ENCODE data around the gene TSPAN9. TPM values are rescaled to one million over a fixed set of nuclear protein-coding genes. Genes with fewer than 3 reads are reported as not detected.

Gene TSPAN9
- 1 to 10 TPM in 1 of 2 donors, under 1 TPM in 1; 0.65 to 2.7 TPM for total RNA-seq

- H3K9me3 Mint-ChIP-seq = no peaks in the 10 kb centered on the region
- no peak within 1 kb of the TSS for H3K27ac Mint-ChIP-seq
- peak; percentile 89 for ATAC-seq (replicated peaks)
Measured at GRCh38 chr12:3076730-3077571, at the start of gene TSPAN9. TSPAN9 (plus strand) TSS chr12:3077379; CDS start chr12:3201194, 123,815 bp downstream.

GRCh38 chr12:3028108-3028507, 49.1 kb upstream of the TSPAN9 start:
- no peak overlapping the region for H3K27ac Mint-ChIP-seq
- no peaks in the 10 kb centered on the region for H3K4me1 Mint-ChIP-seq
- no peaks in the 10 kb centered on the region for H3K9me3 Mint-ChIP-seq
- H3K4me3 Mint-ChIP-seq = no peak overlapping the region
- peaks cover 3% of the 10 kb centered on the region for H3K27me3 Mint-ChIP-seq
- ATAC-seq (replicated peaks) = no peak
- H3K36me3 Mint-ChIP-seq (ENCODE audit: low read depth) = no peaks in the 10 kb centered on the region

More at GRCh38 chr12:3076730-3077571, at the start of gene TSPAN9:
- H3K4me1 Mint-ChIP-seq = no peaks in the 10 kb centered on the region
- peak within 1 kb of the TSS; percentile 65 for H3K4me3 Mint-ChIP-seq
- no peaks in the 10 kb centered on the region for H3K36me3 Mint-ChIP-seq (ENCODE audit: low read depth)
- H3K27me3 Mint-ChIP-seq = peaks cover 4% of the 10 kb centered on the region

- no peaks in the 10 kb centered on the region for H3K4me1 Mint-ChIP-seq
- no peaks in the 10 kb centered on the region for H3K36me3 Mint-ChIP-seq (ENCODE audit: low read depth)
- no peak for ATAC-seq (replicated peaks)
- H3K4me3 Mint-ChIP-seq = no peak overlapping the region
- no peaks in the 10 kb centered on the region for H3K9me3 Mint-ChIP-seq
- H3K27ac Mint-ChIP-seq = no peak overlapping the region
- peaks cover 11% of the 10 kb centered on the region for H3K27me3 Mint-ChIP-seq
Measured at GRCh38 chr12:3030821-3031429, 46.3 kb upstream of the TSPAN9 start.

- H3K4me1 Mint-ChIP-seq = no peaks in the 10 kb centered on the region
- no peaks in the 10 kb centered on the region for H3K9me3 Mint-ChIP-seq
- no peak for ATAC-seq (replicated peaks)
- H3K4me3 Mint-ChIP-seq = no peak overlapping the region
- peaks cover 11% of the 10 kb centered on the region for H3K27me3 Mint-ChIP-seq
- H3K36me3 Mint-ChIP-seq (ENCODE audit: low read depth) = no peaks in the 10 kb centered on the region
- no peak overlapping the region for H3K27ac Mint-ChIP-seq
Measured at GRCh38 chr12:3032161-3032560, 45.0 kb upstream of the TSPAN9 start.

GRCh38 chr12:3032770-3033538, 44.2 kb upstream of the TSPAN9 start:
- no peak for ATAC-seq (replicated peaks)

GRCh38 chr12:3033539-3033867, 43.7 kb upstream of the TSPAN9 start:
- Mint-ChIP-seq H3K4me3 (no peak overlapping the region), H3K27me3 (peaks cover 11% of the 10 kb centered on the region)

More at GRCh38 chr12:3032770-3033538, 44.2 kb upstream of the TSPAN9 start:
- no peaks in the 10 kb centered on the region for H3K4me1 Mint-ChIP-seq
- H3K4me3 Mint-ChIP-seq = no peak overlapping the region
- H3K27ac Mint-ChIP-seq = no peak overlapping the region
- no peaks in the 10 kb centered on the region for H3K9me3 Mint-ChIP-seq
- H3K27me3 Mint-ChIP-seq = peaks cover 11% of the 10 kb centered on the region
- H3K36me3 Mint-ChIP-seq (ENCODE audit: low read depth) = no peaks in the 10 kb centered on the region

GRCh38 chr12:3034067-3034750, 43.0 kb upstream of the TSPAN9 start:
- H3K4me1 Mint-ChIP-seq = no peaks in the 10 kb centered on the region
- H3K27ac Mint-ChIP-seq = no peak overlapping the region

More at GRCh38 chr12:3033539-3033867, 43.7 kb upstream of the TSPAN9 start:
- Mint-ChIP-seq H3K4me1 (no peaks in the 10 kb centered on the region), H3K9me3 (no peaks in the 10 kb centered on the region), H3K27ac (no peak overlapping the region), H3K36me3 (ENCODE audit: low read depth) (no peaks in the 10 kb centered on the region)
- no peak for ATAC-seq (replicated peaks)

GRCh38 chr12:3035171-3035570, 42.0 kb upstream of the TSPAN9 start:
- no peaks in the 10 kb centered on the region for H3K9me3 Mint-ChIP-seq
- H3K27ac Mint-ChIP-seq = no peak overlapping the region
- H3K4me1 Mint-ChIP-seq = no peaks in the 10 kb centered on the region
- peaks cover 13% of the 10 kb centered on the region for H3K27me3 Mint-ChIP-seq
- H3K36me3 Mint-ChIP-seq (ENCODE audit: low read depth) = no peaks in the 10 kb centered on the region
- ATAC-seq (replicated peaks) = no peak
- H3K4me3 Mint-ChIP-seq = no peak overlapping the region

More at GRCh38 chr12:3034067-3034750, 43.0 kb upstream of the TSPAN9 start:
- peaks cover 11% of the 10 kb centered on the region for H3K27me3 Mint-ChIP-seq
- H3K4me3 Mint-ChIP-seq = no peak overlapping the region
- ATAC-seq (replicated peaks) = peak; percentile 53
- no peaks in the 10 kb centered on the region for H3K36me3 Mint-ChIP-seq (ENCODE audit: low read depth)
- H3K9me3 Mint-ChIP-seq = no peaks in the 10 kb centered on the region

- no peak overlapping the region for H3K27ac Mint-ChIP-seq
- no peaks in the 10 kb centered on the region for H3K9me3 Mint-ChIP-seq
- no peaks in the 10 kb centered on the region for H3K36me3 Mint-ChIP-seq (ENCODE audit: low read depth)
- peaks cover 11% of the 10 kb centered on the region for H3K27me3 Mint-ChIP-seq
- H3K4me1 Mint-ChIP-seq = no peaks in the 10 kb centered on the region
- ATAC-seq (replicated peaks) = no peak
- H3K4me3 Mint-ChIP-seq = no peak overlapping the region
Measured at GRCh38 chr12:3035815-3036702, 41.1 kb upstream of the TSPAN9 start.

- ATAC-seq (replicated peaks) = no peak
- H3K9me3 Mint-ChIP-seq = no peaks in the 10 kb centered on the region
- H3K36me3 Mint-ChIP-seq (ENCODE audit: low read depth) = no peaks in the 10 kb centered on the region
- no peak overlapping the region for H3K27ac Mint-ChIP-seq
- H3K4me1 Mint-ChIP-seq = no peaks in the 10 kb centered on the region
- H3K4me3 Mint-ChIP-seq = no peak overlapping the region
- peaks cover 17% of the 10 kb centered on the region for H3K27me3 Mint-ChIP-seq
Measured at GRCh38 chr12:3036901-3037600, 40.1 kb upstream of the TSPAN9 start.

GRCh38 chr12:3038166-3038565, 39.0 kb upstream of the TSPAN9 start:
- Mint-ChIP-seq H3K27ac (no peak overlapping the region), H3K9me3 (no peaks in the 10 kb centered on the region), H3K4me1 (no peaks in the 10 kb centered on the region), H3K36me3 (ENCODE audit: low read depth) (no peaks in the 10 kb centered on the region), H3K27me3 (peaks cover 25% of the 10 kb centered on the region), H3K4me3 (no peak overlapping the region)
- ATAC-seq (replicated peaks) = no peak

GRCh38 chr12:3038926-3039510, 38.2 kb upstream of the TSPAN9 start:
- H3K9me3 Mint-ChIP-seq = no peaks in the 10 kb centered on the region
- H3K4me1 Mint-ChIP-seq = no peaks in the 10 kb centered on the region
- H3K36me3 Mint-ChIP-seq (ENCODE audit: low read depth) = no peaks in the 10 kb centered on the region
- ATAC-seq (replicated peaks) = no peak
- peaks cover 24% of the 10 kb centered on the region for H3K27me3 Mint-ChIP-seq
- H3K27ac Mint-ChIP-seq = no peak overlapping the region
- H3K4me3 Mint-ChIP-seq = no peak overlapping the region

Data from activated T-helper 17 cell treated with anti-CD3 and anti-CD28 coated beads, Interleukin-2, amount 50 U/mL, for 72 hours (primary cell).